Keratinocyte (primary cell): Measurements from ENCODE around the gene CDC20.

Experiments used
- EZH2 ChIP-seq: IDR thresholded peaks from one replicate; pipeline ENCODE4 v1.6.1; 2012; ENCODE audit warnings: inconsistent platforms, mild to moderate bottlenecking, low read length, moderate library complexity
- TF ChIP-seq, protein P1 (sequence below), 3 experiments: IDR thresholded peaks in 1 of 3; conservative IDR thresholded peaks in 1 of 3; optimal IDR thresholded peaks in 1 of 3; 2 replicates in 2 of 3; 3 replicates in 1 of 3; pipeline versions ENCODE3 to v1.5.1; 2011; ENCODE audit warnings: low read length in 3 of 3, mild to moderate bottlenecking in 3 of 3, moderate library complexity in 2 of 3, control low read depth in 1 of 3, inconsistent platforms in 1 of 3; ENCODE audit not compliant: insufficient read depth in 2 of 3; ENCODE audit errors: extremely low read depth in 1 of 3

DNA sequence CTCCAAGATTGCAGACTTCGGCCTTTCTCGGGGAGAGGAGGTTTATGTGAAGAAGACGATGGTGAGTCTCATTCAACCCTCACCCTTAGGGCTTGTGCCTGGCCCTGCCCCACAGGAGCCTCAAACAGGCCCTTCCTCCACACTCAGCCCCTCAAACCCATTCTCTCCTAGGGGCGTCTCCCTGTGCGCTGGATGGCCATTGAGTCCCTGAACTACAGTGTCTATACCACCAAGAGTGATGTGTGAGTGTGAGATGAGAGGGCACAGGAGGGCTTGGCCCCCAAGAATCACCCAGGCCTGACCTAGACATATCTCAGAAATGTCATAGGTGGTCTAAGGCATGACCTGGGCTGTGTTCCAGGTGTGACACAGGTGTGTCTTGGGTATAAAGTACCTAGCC, 39.5 kb upstream of the CDC20 start:
- TF ChIP-seq, protein P1, sequence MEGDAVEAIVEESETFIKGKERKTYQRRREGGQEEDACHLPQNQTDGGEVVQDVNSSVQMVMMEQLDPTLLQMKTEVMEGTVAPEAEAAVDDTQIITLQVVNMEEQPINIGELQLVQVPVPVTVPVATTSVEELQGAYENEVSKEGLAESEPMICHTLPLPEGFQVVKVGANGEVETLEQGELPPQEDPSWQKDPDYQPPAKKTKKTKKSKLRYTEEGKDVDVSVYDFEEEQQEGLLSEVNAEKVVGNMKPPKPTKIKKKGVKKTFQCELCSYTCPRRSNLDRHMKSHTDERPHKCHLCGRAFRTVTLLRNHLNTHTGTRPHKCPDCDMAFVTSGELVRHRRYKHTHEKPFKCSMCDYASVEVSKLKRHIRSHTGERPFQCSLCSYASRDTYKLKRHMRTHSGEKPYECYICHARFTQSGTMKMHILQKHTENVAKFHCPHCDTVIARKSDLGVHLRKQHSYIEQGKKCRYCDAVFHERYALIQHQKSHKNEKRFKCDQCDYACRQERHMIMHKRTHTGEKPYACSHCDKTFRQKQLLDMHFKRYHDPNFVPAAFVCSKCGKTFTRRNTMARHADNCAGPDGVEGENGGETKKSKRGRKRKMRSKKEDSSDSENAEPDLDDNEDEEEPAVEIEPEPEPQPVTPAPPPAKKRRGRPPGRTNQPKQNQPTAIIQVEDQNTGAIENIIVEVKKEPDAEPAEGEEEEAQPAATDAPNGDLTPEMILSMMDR (optimal IDR thresholded peaks at IDR 0.05 in 1 of 3, IDR thresholded peaks at IDR 0.05 in 1 of 3, conservative IDR thresholded peaks at IDR 0.05 in 1 of 3; ENCODE audit: extremely low read depth in 1 of 3, insufficient read depth in 2 of 3, low read length in 3 of 3): no peak
- no peak for TF ChIP-seq EZH2
